Stimulated activated CD4-positive, alpha-beta T cell treated with anti-CD3 and anti-CD28 coated beads, Interleukin-1b, Interleukin-23, amount 100 ng/mL, for 24 hours (primary cell): ENCODE measurements around the gene KDM3B.

ENCODE experiments used
- DNase-seq, 4 experiments: peaks; one replicate each; pipeline ENCODE4 v3.0.0-alpha.2; 2020; ENCODE audit warnings: low read depth in 4 of 4, low spot score in 1 of 4

KDM3B gene

DNA sequence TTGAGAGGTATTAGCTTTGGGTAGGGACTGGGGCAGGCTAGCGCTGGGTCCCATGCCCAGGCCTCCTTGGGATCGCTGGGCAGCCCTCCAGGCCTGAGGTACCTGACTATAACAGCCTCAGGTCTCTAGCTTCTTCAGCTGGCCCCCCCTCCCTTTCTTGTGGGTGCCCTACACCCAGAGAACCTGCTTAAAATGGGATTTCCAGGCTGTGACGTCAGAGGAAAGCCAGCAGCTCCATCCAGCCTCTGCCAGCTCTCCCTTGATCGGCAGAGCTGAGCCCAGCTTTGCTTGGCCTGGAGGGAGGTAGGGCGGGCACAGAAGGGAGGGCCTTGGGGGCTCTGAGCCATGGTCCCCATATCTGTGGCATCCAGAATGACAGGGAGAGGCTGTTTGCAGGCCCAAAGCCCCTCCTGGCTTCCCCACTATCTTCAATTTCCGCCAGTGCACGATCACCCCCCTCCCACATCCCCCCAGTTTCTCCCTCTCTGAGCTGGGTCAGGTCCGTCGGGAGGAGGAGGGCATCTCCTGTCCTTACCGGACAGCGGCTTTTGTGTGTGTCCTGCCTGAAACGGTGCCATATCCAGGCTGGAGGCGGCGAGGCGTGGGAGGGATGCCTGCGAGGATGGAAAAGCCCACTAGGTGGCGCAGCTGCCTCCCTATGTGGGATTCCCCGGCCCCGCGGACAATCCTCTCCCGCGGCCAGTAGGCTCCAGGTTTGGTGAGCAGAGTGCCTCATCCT lies 97.2 kb downstream of the KDM3B start:
- peak; percentile 69 to 82 (median 72) for DNase-seq

DNA sequence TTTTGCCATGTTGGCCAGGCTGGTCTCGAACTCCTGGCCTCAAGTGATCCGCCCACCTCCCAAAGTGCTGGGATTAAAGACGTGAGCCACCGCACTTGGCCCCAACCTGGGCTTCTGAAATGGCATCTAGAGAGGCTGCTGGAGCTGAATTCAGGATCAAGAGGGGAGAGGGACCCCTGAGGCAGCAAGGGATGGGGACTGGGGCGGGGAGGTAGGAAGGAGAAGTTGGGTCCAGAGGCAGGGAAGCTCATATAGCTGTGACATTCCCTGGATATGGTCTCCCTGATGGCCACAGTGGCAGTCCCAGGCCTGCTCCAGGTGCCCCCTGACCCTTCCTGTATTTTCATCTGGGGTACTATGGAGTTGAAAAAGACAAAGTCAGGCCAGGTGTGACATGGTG lies 98.5 kb downstream of the KDM3B start:
- DNase-seq, result no peak

DNA sequence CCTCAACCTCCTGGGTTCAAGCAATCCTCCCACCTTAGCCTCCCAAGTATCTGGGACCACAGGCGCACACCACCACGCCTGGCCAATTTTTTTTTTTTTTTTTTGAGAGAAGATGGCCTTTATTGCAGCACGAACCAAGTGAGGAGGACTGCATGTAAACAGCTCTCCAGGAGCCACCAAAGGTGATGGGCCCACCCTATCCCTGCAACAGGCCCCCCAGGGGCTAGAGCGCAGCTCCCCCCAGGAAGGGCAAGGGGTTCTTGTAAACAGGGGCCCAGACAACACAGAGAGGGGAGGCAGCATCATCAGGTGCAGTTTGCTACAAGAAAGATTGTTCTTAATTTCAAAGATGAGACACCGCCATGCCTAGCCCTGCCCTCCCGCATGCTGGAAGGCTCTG lies 100.2 kb downstream of the KDM3B start:
- DNase-seq, result no peak

DNA sequence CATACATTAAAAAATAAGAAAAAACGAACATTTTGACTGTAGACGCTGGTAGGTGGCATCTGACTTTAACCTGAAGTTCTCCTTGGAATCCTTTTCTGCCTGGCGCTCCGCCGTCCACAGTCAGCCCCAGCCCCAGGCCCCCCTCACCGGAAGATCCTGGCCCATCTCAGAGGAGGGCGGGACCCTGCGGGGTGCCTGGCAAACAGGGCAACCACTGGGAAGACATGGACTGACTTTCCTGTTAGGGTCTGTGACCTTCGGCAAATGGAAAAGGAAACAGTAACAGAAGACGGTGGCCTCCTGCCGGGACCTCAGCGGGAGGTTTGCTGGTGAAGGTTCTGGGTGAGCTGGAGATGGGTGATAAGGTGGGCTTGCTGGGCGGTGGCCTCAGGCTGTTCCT lies 101.1 kb downstream of the KDM3B start:
- no peak for DNase-seq

GRCh38 chr5:138454121-138454520 lies 101.6 kb downstream of the KDM3B start:
- DNase-seq, result no peak

DNA sequence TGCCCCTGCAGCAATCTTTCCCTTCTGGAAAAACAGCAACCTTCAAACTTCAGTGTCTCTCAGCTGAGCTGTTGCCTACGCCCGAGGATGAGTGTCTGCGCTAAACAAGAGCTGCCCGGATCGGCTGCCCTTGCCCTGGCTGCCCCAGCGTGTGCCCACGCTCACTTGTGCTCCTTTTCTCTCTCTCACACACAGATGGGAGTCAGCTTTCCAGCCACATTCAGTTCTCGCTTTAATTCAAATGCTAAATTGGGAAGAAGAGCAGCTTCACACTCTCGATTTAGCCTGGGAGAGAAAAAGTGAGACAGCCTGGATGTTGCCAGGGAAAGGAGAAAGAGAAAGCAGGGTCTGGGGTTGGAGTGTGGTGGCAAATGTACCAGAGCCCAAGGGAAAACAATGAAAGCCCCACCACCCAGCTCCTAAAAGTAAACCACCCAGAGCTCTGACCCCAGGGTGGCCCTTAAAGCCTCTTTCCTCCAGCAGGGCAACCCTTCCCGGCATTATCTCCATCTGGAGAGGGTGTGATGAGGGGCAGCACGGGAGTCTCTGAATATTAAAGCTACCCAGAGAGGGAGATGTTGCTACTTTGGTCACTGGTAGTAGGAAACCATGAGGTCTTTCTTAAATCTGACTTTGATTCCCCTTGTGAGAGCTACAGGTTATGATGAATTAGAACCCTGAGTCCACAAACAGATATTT lies 102.9 kb downstream of the KDM3B start:
- no peak for DNase-seq

DNA sequence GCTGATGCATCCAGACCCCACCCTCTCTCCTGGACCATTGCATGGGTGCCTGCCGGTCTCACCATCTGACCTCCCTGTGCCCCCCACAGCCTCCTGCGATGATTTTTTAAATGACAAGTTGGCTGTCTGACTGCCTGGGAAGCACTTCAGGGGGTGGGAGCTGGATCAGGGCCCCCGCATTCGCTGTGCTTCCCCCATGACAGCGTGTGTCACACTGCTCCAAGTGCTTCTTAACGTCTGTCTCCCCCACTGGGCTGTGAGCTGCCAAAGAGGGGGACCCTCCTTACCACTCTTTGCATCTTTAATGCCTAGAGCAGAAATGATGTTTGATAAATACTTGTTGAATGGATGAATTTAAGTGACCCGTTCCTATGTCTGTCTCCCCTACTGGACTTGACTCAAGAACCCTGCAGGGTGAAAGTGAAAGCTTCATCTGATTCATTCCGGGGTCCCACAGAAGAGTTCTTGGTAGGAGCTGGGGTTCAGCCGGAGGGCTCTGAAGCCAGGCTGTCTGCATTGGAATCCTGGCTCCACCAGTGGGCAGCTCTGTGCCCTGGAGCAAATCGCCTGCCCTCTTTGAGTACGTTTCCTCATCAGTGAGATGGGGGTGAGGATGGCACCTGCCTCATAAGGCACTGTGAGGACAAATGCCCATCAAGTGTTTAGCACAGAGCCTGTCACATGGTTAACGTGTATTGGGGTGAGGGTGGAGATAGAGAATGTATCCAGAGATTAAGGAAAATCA lies 105.2 kb downstream of the KDM3B start:
- no peak for DNase-seq

GRCh38 chr5:138458384-138458783 lies 105.9 kb downstream of the KDM3B start:
- DNase-seq, result no peak

DNA sequence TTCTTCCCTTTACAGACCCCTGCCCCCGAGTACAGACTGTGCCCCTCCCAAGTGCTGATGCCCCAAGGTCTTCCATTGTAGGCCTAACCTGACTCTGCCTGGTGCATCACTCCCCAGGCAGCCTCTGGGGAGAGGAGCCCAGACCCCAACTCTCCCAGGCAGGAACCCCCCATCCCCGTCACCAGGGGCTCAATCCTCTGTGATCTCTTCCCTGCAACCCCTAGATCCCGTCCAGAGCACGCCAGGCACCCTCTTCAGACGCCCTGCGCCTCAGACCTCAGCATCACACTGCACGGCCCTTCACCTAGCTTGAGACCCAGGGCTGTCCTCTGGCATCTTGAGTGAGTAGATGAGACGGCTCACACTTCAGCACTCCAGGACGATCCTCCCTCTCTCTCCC lies 106.4 kb downstream of the KDM3B start:
- DNase-seq, result no peak

GRCh38 chr5:138459311-138459933 lies 106.9 kb downstream of the KDM3B start:
- DNase-seq, result peak; percentile 51 to 88 (median 68)

DNA sequence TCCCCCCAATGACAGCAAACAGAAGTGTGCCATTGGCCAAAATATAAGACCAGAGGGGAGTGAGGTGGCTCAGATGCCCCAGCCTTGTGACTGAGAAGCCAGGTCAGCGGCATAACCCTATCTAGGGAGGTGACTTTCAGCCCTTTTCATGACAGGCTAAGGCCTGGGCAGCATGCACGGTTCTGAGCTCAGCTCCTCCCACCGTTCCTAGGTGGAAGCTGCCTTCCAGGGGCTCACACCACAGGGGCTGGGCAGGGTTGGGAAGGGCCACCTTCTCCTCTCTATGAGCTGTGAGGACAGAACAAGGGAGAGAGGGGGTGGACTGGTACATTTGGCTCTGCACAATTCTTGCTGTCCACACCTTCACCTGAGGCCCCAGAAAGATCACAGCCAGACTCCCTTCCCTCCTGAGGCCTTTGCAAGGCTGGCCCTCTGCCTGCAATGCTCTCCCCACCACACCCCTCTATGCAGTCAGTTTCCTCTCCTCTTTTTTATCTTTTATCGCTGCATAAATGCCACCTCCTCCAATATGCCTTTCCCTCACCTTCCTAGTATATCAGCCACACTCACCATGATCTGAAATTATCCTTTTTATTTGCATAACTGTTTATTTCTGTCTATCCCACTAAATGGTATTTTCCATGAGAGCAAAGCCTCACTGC lies 107.7 kb downstream of the KDM3B start:
- no peak for DNase-seq

DNA sequence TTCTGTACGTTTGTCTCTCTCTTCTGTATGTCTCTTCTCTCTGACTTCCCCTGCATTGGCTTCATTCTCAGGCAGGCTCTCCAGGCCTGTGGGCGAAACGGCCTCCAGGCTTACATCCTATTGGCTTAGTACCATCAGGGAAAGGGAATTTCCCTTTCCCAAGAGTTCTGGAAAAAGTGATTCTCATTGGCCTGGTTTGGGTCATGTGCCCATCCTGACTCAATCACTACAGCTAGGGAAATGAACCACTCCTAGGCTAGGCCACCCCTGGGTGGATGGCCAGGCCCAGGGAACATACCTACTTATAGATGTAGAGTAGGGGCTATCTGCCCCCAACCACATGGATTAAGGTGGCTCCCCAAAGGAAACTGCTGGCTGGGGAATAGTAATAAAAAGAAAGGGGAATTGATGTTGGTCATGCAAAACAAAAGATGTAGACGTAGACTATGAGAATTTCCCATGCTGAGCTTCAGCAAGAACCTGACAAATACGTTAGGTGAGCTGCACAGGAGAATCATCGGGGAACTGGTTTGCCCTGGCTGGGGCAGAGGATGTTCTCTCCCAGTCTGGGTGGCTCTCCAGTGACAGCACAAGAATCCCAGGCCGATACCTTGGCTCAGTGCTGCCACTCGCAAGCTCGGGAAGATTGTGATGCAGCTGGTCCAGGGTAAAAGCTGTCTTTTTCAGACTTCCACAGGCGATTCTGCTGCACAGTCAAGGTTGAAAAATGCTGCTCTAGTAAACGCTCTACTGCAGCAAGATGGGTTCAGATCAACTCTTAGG lies 109.0 kb downstream of the KDM3B start:
- DNase-seq, result no peak

DNA sequence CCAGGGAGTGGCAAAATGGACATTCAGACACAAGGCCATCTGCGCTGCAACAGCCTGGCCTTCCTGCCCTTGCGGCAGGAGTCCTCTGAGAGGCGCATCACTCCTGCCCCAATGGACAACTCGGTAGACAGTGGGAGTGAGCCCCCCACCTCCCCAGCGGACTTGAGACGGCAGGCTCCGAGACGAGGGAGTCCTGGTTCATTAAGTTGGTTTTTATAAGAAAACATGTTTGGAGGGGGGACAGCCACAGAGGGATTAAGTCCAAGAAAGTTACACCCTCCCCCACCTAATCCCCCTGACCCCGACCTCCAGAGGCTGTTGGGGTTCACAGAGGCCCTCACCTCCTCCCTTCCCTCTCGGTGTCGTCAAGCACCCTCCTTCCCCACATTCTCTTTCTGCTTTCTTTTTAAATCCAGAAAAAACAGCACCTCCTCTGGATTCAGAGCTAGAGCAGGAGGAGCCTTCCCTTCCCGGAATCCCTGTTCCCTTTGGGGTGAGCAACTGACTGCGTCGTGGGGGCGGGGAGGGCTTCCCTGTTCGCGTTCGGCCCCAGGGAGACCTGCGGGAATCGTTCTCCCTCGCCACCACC lies 111.0 kb downstream of the KDM3B start:
- DNase-seq, result no peak

- DNase-seq, result peak; percentile 74 to 92 (median 89)
Measured at GRCh38 chr5:138464008-138464387, 111.5 kb downstream of the KDM3B start.

GRCh38 chr5:138464388-138465260 lies 112.1 kb downstream of the KDM3B start:
- DNase-seq, result peak; percentile 93 to 94 (median 94)

DNA sequence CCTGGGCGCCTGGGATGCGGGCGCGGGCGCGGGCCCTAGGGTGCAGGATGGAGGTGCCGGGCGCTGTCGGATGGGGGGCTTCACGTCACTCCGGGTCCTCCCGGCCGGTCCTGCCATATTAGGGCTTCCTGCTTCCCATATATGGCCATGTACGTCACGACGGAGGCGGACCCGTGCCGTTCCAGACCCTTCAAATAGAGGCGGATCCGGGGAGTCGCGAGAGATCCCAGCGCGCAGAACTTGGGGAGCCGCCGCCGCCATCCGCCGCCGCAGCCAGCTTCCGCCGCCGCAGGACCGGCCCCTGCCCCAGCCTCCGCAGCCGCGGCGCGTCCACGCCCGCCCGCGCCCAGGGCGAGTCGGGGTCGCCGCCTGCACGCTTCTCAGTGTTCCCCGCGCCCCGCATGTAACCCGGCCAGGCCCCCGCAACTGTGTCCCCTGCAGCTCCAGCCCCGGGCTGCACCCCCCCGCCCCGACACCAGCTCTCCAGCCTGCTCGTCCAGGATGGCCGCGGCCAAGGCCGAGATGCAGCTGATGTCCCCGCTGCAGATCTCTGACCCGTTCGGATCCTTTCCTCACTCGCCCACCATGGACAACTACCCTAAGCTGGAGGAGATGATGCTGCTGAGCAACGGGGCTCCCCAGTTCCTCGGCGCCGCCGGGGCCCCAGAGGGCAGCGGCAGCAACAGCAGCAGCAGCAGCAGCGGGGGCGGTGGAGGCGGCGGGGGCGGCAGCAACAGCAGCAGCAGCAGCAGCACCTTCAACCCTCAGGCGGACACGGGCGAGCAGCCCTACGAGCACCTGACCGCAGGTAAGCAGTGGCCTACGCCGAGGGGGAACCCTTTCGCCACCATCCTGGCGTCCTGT lies 113.0 kb downstream of the KDM3B start, which contains the start of gene EGR1:
Gene EGR1 (plus strand): TSS at position 219 of the 864 bp plus-strand sequence. CDS start 283 bp downstream, at position 502.
- DNase-seq, result peak; percentile 83 to 92 (median 90)

GRCh38 chr5:138466125-138466899 lies 113.8 kb downstream of the KDM3B start:
- no peak for DNase-seq
